Measurements from ENCODE around the gene DIRAS2.

DNA sequence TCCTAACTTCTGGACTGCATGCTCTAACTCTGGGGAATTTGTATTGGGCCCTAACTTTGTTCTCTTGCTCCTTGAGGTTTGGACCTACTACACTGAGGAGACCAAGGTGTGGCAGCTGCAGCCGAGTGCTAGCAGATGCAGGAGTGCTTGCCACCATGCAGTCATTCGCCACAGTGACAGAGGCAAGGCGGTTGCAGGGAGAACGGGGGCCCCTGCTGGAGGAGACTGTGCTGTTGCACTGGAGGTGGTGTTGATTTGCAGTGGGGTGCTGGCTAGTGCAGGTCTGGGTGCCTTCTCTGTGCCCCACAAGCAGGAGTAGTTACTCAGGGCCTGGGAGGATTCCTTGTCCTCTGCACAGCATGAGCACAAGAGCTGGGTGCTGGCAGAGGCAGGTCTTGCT is 22.4 kb upstream of the DIRAS2 start:
- TF ChIP-seq, protein P1, sequence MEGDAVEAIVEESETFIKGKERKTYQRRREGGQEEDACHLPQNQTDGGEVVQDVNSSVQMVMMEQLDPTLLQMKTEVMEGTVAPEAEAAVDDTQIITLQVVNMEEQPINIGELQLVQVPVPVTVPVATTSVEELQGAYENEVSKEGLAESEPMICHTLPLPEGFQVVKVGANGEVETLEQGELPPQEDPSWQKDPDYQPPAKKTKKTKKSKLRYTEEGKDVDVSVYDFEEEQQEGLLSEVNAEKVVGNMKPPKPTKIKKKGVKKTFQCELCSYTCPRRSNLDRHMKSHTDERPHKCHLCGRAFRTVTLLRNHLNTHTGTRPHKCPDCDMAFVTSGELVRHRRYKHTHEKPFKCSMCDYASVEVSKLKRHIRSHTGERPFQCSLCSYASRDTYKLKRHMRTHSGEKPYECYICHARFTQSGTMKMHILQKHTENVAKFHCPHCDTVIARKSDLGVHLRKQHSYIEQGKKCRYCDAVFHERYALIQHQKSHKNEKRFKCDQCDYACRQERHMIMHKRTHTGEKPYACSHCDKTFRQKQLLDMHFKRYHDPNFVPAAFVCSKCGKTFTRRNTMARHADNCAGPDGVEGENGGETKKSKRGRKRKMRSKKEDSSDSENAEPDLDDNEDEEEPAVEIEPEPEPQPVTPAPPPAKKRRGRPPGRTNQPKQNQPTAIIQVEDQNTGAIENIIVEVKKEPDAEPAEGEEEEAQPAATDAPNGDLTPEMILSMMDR (conservative IDR thresholded peaks at IDR 0.05; ENCODE audit: low read depth, low read length), result no peak
- no peak for TF ChIP-seq EZH2 (IDR thresholded peaks at IDR 0.05; ENCODE audit: borderline replicate concordance, low read depth, low read length, poor library complexity, severe bottlenecking)
